ENCODE data around the gene MACC1.

The MACC1 gene

DNA sequence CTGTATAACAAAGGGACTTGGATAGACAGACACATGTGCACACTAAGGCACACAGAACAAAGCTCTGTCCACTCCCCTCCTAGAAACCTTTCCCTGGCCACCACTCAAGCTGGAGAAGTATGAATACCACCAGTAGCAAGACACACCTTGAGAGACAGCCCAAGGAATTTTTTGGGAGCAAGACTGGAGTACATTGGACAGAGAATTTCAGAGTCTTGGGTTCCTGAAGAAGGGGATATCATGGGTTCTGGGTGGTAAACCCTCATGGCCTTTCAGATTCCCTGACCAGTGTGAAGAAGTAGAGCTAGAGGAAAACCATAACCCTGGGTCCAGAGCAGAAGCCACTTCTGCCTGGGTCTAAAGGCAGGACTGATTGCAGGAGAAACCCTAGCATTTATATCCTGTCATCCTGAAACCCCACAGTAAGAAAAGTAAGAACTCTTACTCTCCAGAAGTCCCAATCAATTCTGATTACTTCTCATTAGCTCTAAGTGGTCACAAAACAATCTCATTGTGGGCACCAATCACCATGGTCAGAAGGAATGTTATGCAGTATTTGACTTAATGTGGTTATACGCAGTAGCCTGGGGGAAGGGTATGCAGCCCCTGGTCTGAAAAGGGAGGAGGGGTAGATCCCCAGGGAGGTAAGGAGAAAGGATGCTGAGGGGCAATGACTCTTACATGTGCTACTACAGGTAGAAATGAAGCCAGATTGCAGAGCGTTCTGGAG, 20.4 kb upstream of the MACC1 start:
- FAIRE-seq (no peak), DNase-seq (ENCODE audit: insufficient read length, low spot score) (no peak)
- TF ChIP-seq CTCF (IDR thresholded peaks at IDR 0.05; ENCODE audit: insufficient read depth, missing control alignments) = no peak

GRCh38 chr7:20236790-20237189, 19.6 kb upstream of the MACC1 start:
- FAIRE-seq (no peak), DNase-seq (ENCODE audit: insufficient read length, low spot score) (no peak)
- TF ChIP-seq CTCF (IDR thresholded peaks at IDR 0.05; ENCODE audit: insufficient read depth, missing control alignments) = no peak

- FAIRE-seq = no peak
- no peak for TF ChIP-seq CTCF (IDR thresholded peaks at IDR 0.05; ENCODE audit: insufficient read depth, missing control alignments)
Observed at GRCh38 chr7:20236043-20236442, 18.9 kb upstream of the MACC1 start.

DNA sequence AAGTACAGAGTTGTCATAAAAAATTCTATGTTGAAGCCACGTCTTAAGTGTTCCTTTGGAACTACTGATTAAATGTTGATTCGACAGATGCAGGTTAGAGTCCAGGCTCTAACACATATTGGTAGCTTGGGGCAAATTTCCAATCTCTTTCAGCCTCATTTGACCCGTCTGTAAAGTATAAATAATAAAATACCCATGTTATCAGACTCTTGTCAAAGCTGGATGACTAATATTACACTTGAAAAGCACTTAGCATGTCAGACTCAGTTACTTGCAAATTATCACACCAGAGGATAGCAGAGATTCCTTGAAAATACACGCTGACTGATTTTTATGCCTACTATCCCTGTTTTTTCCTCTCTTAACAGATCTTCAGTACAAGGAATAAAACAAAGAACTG, 18.1 kb upstream of the MACC1 start:
- no peak for TF ChIP-seq CTCF (IDR thresholded peaks at IDR 0.05; ENCODE audit: insufficient read depth, missing control alignments)
- FAIRE-seq (no peak), DNase-seq (ENCODE audit: insufficient read length, low spot score) (no peak)

More at GRCh38 chr7:20236043-20236442, 18.9 kb upstream of the MACC1 start:
- DNase-seq (ENCODE audit: insufficient read length, low spot score) = no peak

DNA sequence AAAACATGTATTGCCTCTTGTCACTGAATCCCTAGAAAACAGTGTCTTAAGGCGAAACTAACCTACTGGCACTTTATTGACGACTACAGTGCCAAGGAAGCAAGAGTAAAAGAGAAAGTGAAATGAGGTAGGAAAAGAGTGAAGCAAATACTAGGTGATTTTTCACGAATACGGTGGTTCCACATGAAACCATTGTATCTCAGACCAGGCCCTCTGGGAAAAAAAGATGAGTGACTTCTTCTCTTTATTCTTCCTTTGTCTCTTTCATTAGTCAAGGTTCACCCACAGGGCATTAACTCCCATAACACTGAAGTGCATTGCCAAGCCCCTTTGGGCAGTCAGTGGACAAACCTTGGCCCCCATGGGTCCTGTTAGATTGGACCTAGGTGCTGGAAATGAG, 16.2 kb upstream of the MACC1 start:
- no peak for TF ChIP-seq CTCF (IDR thresholded peaks at IDR 0.05; ENCODE audit: insufficient read depth, missing control alignments)
- FAIRE-seq (no peak), DNase-seq (ENCODE audit: insufficient read length, low spot score) (no peak)

GRCh38 chr7:20232848-20233247, 15.7 kb upstream of the MACC1 start:
- FAIRE-seq = no peak
- TF ChIP-seq CTCF (IDR thresholded peaks at IDR 0.05; ENCODE audit: insufficient read depth, missing control alignments) = no peak
- no peak for DNase-seq (ENCODE audit: insufficient read length, low spot score)

DNA sequence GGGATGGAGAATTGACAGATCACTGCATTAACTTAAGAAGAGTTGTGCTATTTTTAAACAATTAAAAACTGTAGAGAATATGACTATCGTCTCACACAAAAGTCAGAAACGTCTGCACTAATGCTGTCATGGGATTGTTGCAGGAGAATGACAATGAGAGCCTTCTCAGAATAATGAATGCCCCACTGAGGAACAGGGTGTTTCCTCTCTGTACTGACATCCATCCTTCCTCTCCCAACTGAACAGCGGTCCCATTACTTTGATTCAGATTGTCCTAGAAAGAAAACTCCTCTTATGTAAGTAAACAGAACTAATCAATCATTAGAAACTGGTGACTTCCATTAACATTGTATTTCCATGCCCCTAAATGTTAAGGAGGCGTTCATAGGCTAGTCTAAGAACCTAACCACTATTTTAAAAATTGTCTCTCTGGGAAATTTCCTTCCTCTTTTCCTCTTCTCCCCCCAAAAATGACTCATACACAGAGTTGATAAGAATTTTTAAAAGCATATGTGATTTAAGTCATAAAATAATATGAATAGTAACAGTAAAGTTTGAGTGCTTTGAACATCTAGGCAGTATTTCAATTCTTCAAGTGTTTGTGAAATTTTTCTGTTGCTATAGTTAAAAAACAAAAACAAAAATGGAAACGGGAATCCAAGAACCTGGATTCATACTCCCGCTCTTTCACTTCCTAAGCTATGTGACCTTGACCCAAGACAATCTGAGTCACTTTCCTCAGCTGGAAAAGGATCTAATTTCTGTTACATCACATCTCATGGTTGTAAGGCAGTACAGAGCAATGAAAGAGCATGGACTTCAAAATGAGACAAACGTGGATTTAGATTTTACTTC, 12.7 kb upstream of the MACC1 start:
- FAIRE-seq (no peak), DNase-seq (ENCODE audit: insufficient read length, low spot score) (no peak)
- no peak for TF ChIP-seq CTCF (IDR thresholded peaks at IDR 0.05; ENCODE audit: insufficient read depth, missing control alignments)
